Bronchial epithelial cell (primary cell): Measurements from ENCODE around the gene GMDS. TPM values are rescaled to one million over a fixed set of nuclear protein-coding genes. Genes with fewer than 3 reads are reported as not detected.

Experiments
- DNase-seq: peaks from one replicate; pipeline ENCODE4 v3.0.0-alpha.2; 2010; ENCODE audit warnings: low read depth
- FAIRE-seq: peaks from 2 replicates; lab custom pipeline; 2011; peaks lifted over from hg19 to GRCh38; lab: Jason Lieb, UNC
- H3K27me3 ChIP-seq: 2 replicates; pipeline ENCODE4 v1.5.1; 2011; ENCODE audit warnings: low read length; ENCODE audit not compliant: control insufficient read depth, insufficient read depth
- H3K36me3 ChIP-seq: 2 replicates; pipeline ENCODE4 v1.5.1; 2011; ENCODE audit warnings: low read length; ENCODE audit not compliant: control insufficient read depth, insufficient read depth
- H3K4me3 ChIP-seq: 2 replicates; pipeline ENCODE4 v1.5.1; 2011; ENCODE audit warnings: mild to moderate bottlenecking, low read depth, low read length, control low read depth
- CTCF ChIP-seq: IDR thresholded peaks from 2 replicates; pipeline ENCODE4 v1.5.1; 2011; ENCODE audit warnings: mild to moderate bottlenecking, moderate library complexity, low read length, control low read depth, inconsistent platforms; ENCODE audit not compliant: insufficient read depth, severe bottlenecking
- total RNA-seq: library from RNA; depleted of rRNA; stranded (reverse); fragments of >200 nt; gene quantifications from 2 replicates; pipeline ENCODE4 v1.2.1, GENCODE V29; 2014

GMDS gene
- total RNA-seq, 1 donor from 2014 or later = 8.2 TPM

DNA sequence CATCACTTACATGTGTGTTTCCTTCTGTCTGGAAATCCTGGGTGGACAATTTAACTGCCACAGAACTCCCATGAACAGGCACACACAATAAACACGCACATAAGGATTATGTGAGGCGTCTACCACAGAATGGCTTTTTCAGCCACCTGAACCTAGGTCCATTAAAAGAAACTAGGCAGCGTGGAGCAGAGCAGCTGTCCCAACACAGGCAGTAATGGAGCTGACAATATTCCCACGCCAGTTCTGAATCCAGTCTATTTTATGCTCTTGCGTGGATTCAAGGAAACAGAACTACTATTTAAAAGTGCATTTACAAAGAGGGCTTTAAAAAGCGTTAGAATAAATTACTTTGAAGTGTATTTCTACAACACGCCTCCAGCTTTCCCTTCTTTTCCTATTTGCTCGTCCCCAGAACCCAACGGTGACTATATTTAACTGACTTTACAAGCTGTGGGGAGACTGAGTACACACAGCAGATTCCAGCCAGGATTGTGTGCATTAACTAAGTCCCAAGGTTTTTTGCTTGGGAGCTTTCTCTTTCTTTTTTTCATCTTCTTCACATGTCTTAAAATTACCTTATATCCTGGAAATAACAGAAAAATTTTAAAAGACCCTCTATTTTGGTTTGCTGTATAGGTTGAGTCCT, 95.9 kb downstream of the GMDS start:
- FAIRE-seq = no peak
- no peak overlapping the region for H3K4me3 ChIP-seq
- no peak for TF ChIP-seq CTCF
- no peaks in the 10 kb centered on the region for H3K27me3 ChIP-seq
- DNase-seq = no peak
- H3K36me3 ChIP-seq = no peaks in the 10 kb centered on the region

DNA sequence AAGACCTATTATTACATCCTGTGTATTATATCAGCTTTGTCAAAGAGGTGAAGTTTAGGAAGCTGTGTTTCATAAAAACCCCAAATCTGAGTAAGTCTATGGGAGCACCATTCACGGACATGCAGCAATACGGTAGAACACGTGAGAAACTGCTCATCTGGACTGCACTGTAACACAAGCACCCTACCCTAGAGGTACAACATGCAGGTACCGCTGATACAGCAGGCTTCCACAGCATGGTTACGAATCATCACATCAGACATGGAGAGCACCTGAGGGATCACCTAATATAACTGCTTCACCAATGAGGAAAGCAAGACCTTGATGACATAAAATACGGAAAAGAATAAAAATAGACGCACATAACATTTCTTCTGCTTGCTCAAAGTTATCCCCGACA, 96.7 kb downstream of the GMDS start:
- FAIRE-seq = no peak
- no peak for DNase-seq
- TF ChIP-seq CTCF = no peak
- H3K4me3 ChIP-seq = no peak overlapping the region
- H3K36me3 ChIP-seq = no peaks in the 10 kb centered on the region
- no peaks in the 10 kb centered on the region for H3K27me3 ChIP-seq

DNA sequence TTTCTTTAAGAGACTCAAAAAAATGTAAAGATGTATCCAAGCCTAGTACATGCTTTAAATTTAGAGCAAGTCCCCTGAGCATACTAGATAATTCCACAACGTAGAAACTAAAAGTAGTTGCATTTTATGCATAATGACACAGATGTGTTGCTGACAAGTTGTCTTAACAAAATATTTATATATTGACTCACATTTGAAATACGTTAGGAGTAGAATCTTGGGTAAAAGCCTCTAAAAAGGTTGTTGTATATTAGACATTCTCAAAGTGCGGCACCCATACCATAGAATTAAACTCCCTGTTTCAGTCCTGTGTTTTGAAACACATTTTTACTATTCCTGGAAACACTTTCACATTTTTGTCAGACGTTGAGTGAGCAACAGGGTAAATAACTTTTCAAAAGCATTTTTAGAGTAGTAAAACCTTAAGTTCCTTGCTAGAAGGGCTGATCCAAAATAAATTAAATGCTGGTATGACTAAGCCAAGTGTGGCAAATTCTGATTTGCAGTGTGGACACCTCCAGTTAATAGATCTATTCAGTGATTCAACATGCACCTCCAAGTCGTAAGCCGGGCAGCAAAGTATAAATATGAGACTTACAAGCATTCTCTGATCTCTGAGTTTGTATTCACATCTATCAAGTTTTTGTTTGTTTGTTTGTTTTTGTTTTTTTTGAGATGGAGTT, 97.5 kb downstream of the GMDS start:
- DNase-seq = no peak
- H3K36me3 ChIP-seq = no peaks in the 10 kb centered on the region
- no peak overlapping the region for H3K4me3 ChIP-seq
- FAIRE-seq = no peak
- no peak for TF ChIP-seq CTCF
- H3K27me3 ChIP-seq = no peaks in the 10 kb centered on the region

DNA sequence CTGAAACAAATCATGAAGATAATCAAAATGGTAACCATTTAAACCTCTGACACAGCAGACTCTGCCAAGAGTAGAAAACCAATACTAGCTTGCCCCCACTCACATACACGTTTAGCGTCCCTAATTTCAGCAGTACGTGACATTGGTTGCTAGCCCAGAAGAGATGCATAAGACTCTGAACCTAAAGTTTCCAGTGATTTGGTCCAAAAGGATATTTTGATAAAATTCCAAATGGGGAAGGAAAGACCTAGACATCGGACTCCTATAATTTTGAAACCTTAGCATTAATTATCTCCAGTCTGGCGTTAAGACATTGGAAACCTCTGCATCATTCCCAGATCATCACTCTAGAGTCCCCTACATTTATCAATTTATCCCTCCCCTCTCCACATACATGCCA, 98.1 kb downstream of the GMDS start:
- no peak for TF ChIP-seq CTCF
- no peaks in the 10 kb centered on the region for H3K27me3 ChIP-seq
- DNase-seq (no peak), FAIRE-seq (no peak)
- no peak overlapping the region for H3K4me3 ChIP-seq
- H3K36me3 ChIP-seq = no peaks in the 10 kb centered on the region

DNA sequence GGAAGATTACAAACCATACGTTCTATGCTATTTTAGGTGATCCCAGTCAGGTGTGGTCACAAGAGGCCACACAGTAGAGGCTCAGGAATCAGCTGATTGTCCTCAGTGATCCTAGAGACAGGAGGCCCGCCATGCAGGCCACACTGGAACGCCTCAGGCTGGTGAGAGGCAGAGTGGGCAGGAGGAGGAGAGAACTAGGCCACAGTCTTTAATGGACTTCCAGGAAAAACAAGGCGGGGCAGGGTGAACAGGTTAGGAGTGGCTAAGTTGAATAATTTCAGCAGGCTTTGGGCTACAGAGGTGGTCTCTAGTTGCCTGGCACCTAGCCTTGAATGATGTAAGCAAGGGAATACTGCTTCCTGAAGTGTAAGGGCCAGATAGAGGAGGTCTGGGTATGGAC, 101.2 kb downstream of the GMDS start:
- DNase-seq = no peak
- H3K27me3 ChIP-seq = no peaks in the 10 kb centered on the region
- no peaks in the 10 kb centered on the region for H3K36me3 ChIP-seq
- FAIRE-seq = no peak
- no peak overlapping the region for H3K4me3 ChIP-seq
- no peak for TF ChIP-seq CTCF
